ENCODE results near the gene SORCS3.

DNA sequence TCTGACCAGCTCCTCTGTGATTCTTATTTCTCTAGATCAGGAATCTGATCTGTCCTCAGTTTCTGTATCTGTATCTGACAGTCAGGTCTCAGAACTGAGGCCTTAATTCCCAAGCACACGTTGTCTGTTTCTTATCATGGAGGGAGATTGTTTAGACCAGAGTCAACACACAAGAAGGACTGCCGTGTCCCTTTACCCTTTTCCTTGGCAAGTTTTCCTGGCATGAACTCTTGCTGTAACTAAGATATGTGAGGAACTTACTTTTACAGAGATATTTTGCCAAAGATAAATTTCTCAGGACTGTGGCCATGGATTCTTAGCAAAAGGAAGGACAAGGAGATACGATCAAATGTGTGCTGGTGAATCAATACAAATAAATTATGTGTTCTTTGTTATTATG is 181.0 kb downstream of the SORCS3 start:
- TF ChIP-seq, protein P1, sequence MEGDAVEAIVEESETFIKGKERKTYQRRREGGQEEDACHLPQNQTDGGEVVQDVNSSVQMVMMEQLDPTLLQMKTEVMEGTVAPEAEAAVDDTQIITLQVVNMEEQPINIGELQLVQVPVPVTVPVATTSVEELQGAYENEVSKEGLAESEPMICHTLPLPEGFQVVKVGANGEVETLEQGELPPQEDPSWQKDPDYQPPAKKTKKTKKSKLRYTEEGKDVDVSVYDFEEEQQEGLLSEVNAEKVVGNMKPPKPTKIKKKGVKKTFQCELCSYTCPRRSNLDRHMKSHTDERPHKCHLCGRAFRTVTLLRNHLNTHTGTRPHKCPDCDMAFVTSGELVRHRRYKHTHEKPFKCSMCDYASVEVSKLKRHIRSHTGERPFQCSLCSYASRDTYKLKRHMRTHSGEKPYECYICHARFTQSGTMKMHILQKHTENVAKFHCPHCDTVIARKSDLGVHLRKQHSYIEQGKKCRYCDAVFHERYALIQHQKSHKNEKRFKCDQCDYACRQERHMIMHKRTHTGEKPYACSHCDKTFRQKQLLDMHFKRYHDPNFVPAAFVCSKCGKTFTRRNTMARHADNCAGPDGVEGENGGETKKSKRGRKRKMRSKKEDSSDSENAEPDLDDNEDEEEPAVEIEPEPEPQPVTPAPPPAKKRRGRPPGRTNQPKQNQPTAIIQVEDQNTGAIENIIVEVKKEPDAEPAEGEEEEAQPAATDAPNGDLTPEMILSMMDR (IDR thresholded peaks at IDR 0.05; ENCODE audit: low read depth, low read length, missing input control) = no peak
- TF ChIP-seq EGR1 (IDR thresholded peaks at IDR 0.05; ENCODE audit: low read depth in 2 of 2) = no peak
- TF ChIP-seq HNF4G (IDR thresholded peaks at IDR 0.05) = no peak
- TF ChIP-seq JUND (IDR thresholded peaks at IDR 0.05) = no peak
